Fibroblast of pulmonary artery (primary cell): ENCODE results near the gene LIMCH1.

Source experiments
- DNase-seq: peaks from one replicate; pipeline ENCODE4 v3.0.0-alpha.2; 2010; ENCODE audit warnings: low read depth
- H3K4me3 ChIP-seq: replicated peaks from 2 replicates; pipeline ENCODE4 v1.5.1; 2011; ENCODE audit warnings: low read depth, mild to moderate bottlenecking, control low read depth, low read length, moderate library complexity
- TF ChIP-seq, protein P1 (sequence below): IDR thresholded peaks from 2 replicates; pipeline ENCODE4 v1.5.1; 2011; ENCODE audit warnings: mild to moderate bottlenecking, control low read depth, low read length, inconsistent platforms; ENCODE audit errors: missing control alignments

LIMCH1 gene

GRCh38 chr4:41599192-41599786 lies 61.3 kb downstream of the LIMCH1 start:
- H3K4me3 ChIP-seq, result no peak overlapping the region
- TF ChIP-seq, protein P1, sequence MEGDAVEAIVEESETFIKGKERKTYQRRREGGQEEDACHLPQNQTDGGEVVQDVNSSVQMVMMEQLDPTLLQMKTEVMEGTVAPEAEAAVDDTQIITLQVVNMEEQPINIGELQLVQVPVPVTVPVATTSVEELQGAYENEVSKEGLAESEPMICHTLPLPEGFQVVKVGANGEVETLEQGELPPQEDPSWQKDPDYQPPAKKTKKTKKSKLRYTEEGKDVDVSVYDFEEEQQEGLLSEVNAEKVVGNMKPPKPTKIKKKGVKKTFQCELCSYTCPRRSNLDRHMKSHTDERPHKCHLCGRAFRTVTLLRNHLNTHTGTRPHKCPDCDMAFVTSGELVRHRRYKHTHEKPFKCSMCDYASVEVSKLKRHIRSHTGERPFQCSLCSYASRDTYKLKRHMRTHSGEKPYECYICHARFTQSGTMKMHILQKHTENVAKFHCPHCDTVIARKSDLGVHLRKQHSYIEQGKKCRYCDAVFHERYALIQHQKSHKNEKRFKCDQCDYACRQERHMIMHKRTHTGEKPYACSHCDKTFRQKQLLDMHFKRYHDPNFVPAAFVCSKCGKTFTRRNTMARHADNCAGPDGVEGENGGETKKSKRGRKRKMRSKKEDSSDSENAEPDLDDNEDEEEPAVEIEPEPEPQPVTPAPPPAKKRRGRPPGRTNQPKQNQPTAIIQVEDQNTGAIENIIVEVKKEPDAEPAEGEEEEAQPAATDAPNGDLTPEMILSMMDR, result no peak
- DNase-seq, result no peak

DNA sequence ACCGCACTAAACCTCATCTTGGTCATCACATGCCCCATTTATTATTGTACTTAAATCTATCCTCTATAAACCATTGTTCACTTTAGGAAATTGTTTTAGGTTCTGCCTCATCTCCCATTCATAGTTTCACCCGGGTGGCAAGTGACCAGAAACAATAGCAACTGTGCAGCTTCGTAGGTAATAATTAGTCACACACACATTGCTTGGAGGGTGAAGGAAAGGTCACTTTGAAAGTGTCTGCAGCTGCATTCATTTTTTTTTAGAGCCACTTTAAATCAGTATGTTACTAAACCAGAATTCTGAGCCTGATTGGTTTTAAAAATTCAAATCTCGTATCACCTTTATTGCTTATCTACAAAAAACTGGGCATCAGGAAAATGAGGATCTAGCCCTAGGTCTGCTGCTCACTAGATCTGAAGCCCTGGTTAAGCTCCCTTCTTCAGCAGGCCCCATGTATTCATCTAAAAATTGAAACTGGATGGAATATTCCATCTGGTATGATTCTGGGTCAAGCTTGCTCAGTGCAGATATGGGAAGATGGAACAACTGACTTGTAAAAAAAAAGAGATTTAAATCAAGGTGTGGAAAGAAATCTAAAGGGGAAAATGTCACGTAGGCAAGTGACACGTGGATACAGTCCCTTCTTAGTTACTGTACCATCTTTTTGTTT lies 62.4 kb downstream of the LIMCH1 start:
- TF ChIP-seq, protein P1, result no peak
- DNase-seq, result peak; percentile 16
- H3K4me3 ChIP-seq, result no peak overlapping the region

DNA sequence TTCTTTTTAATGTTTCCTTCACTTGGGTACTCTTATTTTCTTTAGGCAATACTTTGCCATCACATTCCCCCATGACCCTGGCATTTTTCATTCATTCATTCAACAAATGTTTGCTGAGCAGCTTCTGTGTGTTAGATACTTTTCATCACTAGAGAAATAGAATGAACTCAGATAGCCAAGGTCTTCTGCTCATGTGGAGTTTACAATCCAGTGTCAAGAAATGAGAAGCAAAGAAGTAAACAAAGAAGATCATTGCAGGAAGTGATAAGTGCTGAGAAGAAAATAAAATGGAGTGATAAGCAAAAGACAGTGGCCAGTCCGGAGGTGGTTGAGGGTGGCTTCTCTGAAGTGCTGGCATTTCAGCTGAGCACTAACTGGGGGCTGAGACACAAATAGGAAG lies 63.1 kb downstream of the LIMCH1 start:
- TF ChIP-seq, protein P1, result no peak
- no peak for DNase-seq
- no peak overlapping the region for H3K4me3 ChIP-seq

DNA sequence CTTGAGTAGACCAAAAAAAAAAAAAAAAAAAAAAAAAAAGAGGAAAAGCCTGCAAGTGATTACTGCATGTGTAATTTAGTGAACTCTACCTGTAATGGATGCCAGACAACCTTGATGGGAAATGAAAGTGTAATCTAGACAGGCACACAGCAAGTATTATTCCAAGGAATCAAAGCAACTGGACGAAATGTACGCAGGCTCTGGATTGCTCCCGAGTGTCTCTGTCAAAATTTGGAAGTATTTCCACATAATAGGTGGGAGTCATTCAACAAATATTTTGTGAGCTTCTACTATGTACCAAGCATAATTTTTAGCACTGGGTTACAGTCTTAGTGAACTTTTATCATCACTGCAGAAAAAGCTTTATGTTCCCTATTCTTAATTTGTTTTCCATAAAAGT lies 64.2 kb downstream of the LIMCH1 start:
- TF ChIP-seq, protein P1, result no peak
- H3K4me3 ChIP-seq, result no peak overlapping the region
- DNase-seq, result no peak

GRCh38 chr4:41602886-41603498 lies 65.0 kb downstream of the LIMCH1 start:
- H3K4me3 ChIP-seq, result no peak overlapping the region
- TF ChIP-seq, protein P1, result no peak
- no peak for DNase-seq

DNA sequence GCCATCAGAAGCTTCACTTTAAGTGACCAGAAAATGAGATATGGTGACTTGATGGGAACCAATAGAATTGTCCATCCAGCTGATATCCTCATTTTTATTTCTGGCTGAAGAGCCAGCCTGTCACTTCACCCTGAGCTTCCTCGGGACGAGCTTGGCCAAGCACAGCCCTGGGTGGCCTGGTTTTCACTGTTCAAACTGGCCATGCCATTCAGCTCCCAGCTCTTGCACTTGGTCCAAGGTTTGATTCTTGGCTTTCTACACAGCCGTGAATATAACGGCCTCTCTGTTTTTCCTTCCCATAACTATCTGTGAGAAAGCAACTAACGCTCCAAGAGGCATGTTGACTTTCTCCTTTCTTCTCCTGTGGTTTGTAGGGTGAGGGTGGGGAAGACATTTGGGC lies 71.9 kb downstream of the LIMCH1 start:
- H3K4me3 ChIP-seq, result no peak overlapping the region
- TF ChIP-seq, protein P1, result no peak
- no peak for DNase-seq
